Measurements from ENCODE around the gene LETM1. TPM values are rescaled to one million over a fixed set of nuclear protein-coding genes. Genes with fewer than 3 reads are reported as not detected.

Gene LETM1
- total and polyA plus RNA-seq, 2 of the 13 experiments (the other 11 are each of a cell fraction or from before 2014, with no cell fraction given), result 9.7 to 41.6 TPM

GRCh38 chr4:1777822-1778641 is 77.9 kb downstream of the LETM1 start (continued):
- TF ChIP-seq ZNF652 (CRISPR knock-in tag; IDR thresholded peaks at IDR 0.05; ENCODE audit: borderline replicate concordance, low read depth) (no peak), ZNF205 (CRISPR knock-in tag; IDR thresholded peaks at IDR 0.05) (no peak), HOXA3 (CRISPR knock-in tag; IDR thresholded peaks at IDR 0.05) (peak; percentile 55; the same call in 1 of the 2 replicates), CTCF (CRISPR knock-in tag; IDR thresholded peaks at IDR 0.05) (peak; percentile 67), POLR2G (IDR thresholded peaks at IDR 0.05; ENCODE audit: low read depth, low read length) (peak; percentile 45; the same call in 1 of the 2 replicates), ZNF253 (CRISPR knock-in tag; IDR thresholded peaks at IDR 0.05; ENCODE audit: borderline replicate concordance) (no peak), ZNF724P (CRISPR knock-in tag; IDR thresholded peaks at IDR 0.05; ENCODE audit: borderline replicate concordance) (no peak), ZFP36 (IDR thresholded peaks at IDR 0.05; ENCODE audit: borderline replicate concordance, low read depth, low read length, partially characterized antibody) (peak; percentile 99), HOXA5 (CRISPR knock-in tag; IDR thresholded peaks at IDR 0.05) (peak; percentile 23; the same call in 1 of the 2 replicates), ZBTB2 (CRISPR knock-in tag; IDR thresholded peaks at IDR 0.05; ENCODE audit: low read depth) (no peak), ZNF776 (CRISPR knock-in tag; IDR thresholded peaks at IDR 0.05) (no peak), TOPORS (CRISPR knock-in tag; IDR thresholded peaks at IDR 0.05) (no peak), ZZZ3 (CRISPR knock-in tag; IDR thresholded peaks at IDR 0.05; ENCODE audit: borderline replicate concordance) (no peak), ZNF432 (CRISPR knock-in tag; IDR thresholded peaks at IDR 0.05; ENCODE audit: borderline replicate concordance) (no peak), RXRB (CRISPR knock-in tag; IDR thresholded peaks at IDR 0.05; ENCODE audit: borderline replicate concordance) (peak; percentile 52; the same call in 1 of the 2 replicates), ELF3 (CRISPR knock-in tag; IDR thresholded peaks at IDR 0.05) (peak; percentile 71), ZNF792 (CRISPR knock-in tag; IDR thresholded peaks at IDR 0.05) (0 out of 2 replicates have a peak, but pooled peaks have one; percentile 23), NFIB (CRISPR knock-in tag; IDR thresholded peaks at IDR 0.05; ENCODE audit: borderline replicate concordance) (no peak), ZNF83 (CRISPR knock-in tag; IDR thresholded peaks at IDR 0.05; ENCODE audit: borderline replicate concordance) (no peak), ZNF670 (CRISPR knock-in tag; IDR thresholded peaks at IDR 0.05; ENCODE audit: borderline replicate concordance) (no peak), PHF8 (CRISPR knock-in tag; IDR thresholded peaks at IDR 0.05) (no peak; the same call in 1 of the 2 replicates), ZNF788 (CRISPR knock-in tag; IDR thresholded peaks at IDR 0.05; ENCODE audit: borderline replicate concordance) (no peak)
